Measurements from ENCODE around the gene SMPD3. TPM values are rescaled to one million over a fixed set of nuclear protein-coding genes. Genes with fewer than 3 reads are reported as not detected.

The SMPD3 gene
- total and polyA plus RNA-seq, 12 donors: 0.03 to 1.2 (median 0.22) TPM; not detected in 1

DNA sequence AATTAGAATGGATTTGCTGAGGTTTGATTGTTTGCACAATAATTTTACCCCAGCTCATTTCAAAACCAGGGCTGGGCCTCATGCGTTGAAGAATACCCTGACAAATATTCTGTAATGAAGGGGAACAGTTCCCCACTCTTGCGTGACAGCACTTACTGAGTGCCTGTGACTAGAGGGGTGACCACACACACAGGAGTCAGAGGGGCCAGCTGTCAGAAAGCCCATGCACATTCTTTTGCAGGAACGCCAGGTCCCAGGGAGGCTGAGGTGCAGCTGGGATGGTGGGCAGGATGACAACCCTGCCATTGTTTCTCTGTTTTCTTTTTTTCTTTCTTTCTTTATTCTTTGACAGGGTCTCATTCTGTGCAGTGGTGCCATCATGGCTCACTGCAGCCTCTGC is 44.6 kb downstream of the SMPD3 start:
- TF ChIP-seq, protein P1, sequence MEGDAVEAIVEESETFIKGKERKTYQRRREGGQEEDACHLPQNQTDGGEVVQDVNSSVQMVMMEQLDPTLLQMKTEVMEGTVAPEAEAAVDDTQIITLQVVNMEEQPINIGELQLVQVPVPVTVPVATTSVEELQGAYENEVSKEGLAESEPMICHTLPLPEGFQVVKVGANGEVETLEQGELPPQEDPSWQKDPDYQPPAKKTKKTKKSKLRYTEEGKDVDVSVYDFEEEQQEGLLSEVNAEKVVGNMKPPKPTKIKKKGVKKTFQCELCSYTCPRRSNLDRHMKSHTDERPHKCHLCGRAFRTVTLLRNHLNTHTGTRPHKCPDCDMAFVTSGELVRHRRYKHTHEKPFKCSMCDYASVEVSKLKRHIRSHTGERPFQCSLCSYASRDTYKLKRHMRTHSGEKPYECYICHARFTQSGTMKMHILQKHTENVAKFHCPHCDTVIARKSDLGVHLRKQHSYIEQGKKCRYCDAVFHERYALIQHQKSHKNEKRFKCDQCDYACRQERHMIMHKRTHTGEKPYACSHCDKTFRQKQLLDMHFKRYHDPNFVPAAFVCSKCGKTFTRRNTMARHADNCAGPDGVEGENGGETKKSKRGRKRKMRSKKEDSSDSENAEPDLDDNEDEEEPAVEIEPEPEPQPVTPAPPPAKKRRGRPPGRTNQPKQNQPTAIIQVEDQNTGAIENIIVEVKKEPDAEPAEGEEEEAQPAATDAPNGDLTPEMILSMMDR (IDR thresholded peaks at IDR 0.05): no peak
- WGBS, 2 donors: 89 to 91% methylated on average over 3 of the region's 3 CpGs
- no peak for ATAC-seq
- Histone ChIP-seq H3K4me3 (no peak overlapping the region), H3K9me3 (no peaks in the 10 kb centered on the region), H3K27me3 (peaks cover 0 to 19% (median 0%) of the 10 kb centered on the region in 7 donors), H3K27ac (no peak overlapping the region), H3K4me1 (no peaks in the 10 kb centered on the region), H3K36me3 (no peaks in the 10 kb centered on the region)
- no peak for DNase-seq
- intact Hi-C loops (cut with DNase I): no loop called here

- WGBS, 2 donors: 22 to 66% methylated on average over 1 of the region's 1 CpG
- ATAC-seq (no peak), DNase-seq (no peak)
- Histone ChIP-seq H3K36me3 (no peaks in the 10 kb centered on the region), H3K9me3 (no peaks in the 10 kb centered on the region), H3K4me1 (no peaks in the 10 kb centered on the region), H3K4me3 (no peak overlapping the region), H3K27me3 (peaks cover 0 to 15% (median 0%) of the 10 kb centered on the region in 7 donors), H3K27ac (no peak overlapping the region)
- intact Hi-C loops (cut with DNase I): no loop called here
- TF ChIP-seq, protein P1 (IDR thresholded peaks at IDR 0.05): no peak
Measured at GRCh38 chr16:68403177-68403576, 45.1 kb downstream of the SMPD3 start.

DNA sequence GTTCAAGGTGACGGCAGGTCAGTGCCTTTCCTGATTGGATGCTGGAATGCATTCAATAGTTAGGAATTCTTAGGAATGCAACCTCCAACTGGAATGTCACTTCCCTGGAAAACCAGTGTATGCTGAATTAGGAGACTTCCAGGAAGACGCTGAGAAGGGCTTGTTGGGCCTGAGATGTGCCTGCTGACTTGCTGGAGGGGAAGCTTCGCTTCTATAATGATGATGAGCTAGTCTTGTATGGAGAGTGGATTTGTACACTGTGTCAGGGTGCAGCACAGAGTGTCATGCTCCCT is 45.6 kb downstream of the SMPD3 start:
- H3K4me3 ChIP-seq: no peak overlapping the region
- H3K27ac ChIP-seq: no peak overlapping the region
- H3K9me3 ChIP-seq: no peaks in the 10 kb centered on the region
- DNase-seq (no peak), ATAC-seq (no peak)
- H3K27me3 ChIP-seq: peaks cover 0 to 16% (median 0%) of the 10 kb centered on the region in 7 donors
- H3K36me3 ChIP-seq: no peaks in the 10 kb centered on the region
- 79 to 83% methylated on average over 3 of the region's 3 CpGs for WGBS, 2 donors
- intact Hi-C loops (cut with DNase I): no loop called here
- TF ChIP-seq, protein P1 (IDR thresholded peaks at IDR 0.05): no peak
- no peaks in the 10 kb centered on the region for H3K4me1 ChIP-seq

DNA sequence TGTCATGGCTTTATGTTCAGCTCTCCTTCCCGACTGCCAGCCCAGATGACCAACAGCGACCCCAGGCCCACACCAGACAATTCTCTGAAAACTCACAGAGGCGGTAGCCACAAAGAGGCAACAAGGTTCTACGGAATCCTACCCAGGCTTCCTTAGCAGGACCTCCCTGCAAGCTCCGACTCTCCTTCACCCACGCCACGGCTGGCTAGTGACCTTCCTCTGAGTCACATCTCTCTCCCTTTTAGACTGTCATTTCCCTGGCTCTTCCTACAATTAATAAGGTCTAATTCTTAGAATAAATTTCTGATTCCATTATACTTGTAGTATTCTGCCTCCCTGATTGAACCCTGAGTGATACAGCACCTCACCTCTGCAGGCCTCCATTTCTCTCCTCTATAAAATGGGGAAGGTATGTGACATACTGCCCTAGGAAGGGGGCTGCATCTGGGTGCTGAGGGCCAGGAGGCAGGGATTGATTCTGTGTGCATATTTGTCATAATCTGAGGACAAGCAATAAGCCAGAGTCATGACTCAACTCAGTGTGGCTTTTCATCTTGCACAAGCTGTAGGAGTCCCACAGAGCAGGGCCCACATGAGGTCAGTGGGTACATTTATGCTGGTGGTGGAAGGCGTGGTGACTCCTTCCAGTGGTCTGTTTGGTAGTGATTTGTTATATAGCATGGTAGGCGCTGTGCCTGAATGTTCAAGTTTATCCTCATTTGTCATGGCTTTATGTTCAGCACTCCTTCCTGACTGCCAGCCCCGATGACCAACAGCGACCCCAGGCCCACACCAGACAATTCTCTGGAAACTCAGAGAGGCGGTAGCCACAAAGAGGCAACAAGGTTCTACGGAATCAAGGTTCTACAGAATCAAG is 46.2 kb downstream of the SMPD3 start:
- DNase-seq (no peak), ATAC-seq (no peak)
- H3K4me3 ChIP-seq: no peak overlapping the region
- no peaks in the 10 kb centered on the region for H3K4me1 ChIP-seq
- TF ChIP-seq, protein P1 (IDR thresholded peaks at IDR 0.05): no peak
- H3K9me3 ChIP-seq: no peaks in the 10 kb centered on the region
- 81 to 83% methylated on average over 13 of the region's 13 CpGs for WGBS, 2 donors
- no peak overlapping the region for H3K27ac ChIP-seq
- H3K36me3 ChIP-seq: no peaks in the 10 kb centered on the region
- peaks cover 0 to 17% (median 0%) of the 10 kb centered on the region in 7 donors for H3K27me3 ChIP-seq
- intact Hi-C loops (cut with DNase I): no loop called here
